Fibroblast of villous mesenchyme (primary cell): Measurements from ENCODE around the gene NPHS2. TPM values are rescaled to one million over a fixed set of nuclear protein-coding genes. Genes with fewer than 3 reads are reported as not detected.
"Not testable (repeated sequence)": the region's sequence is repeated elsewhere in the genome, so short reads cannot be mapped to it uniquely, and the experiment has no call there.

Experiments used
- DNase-seq: peaks from one replicate; pipeline ENCODE4 v3.0.0-alpha.2; 2010; ENCODE audit warnings: low read depth
- H3K4me3 ChIP-seq: 2 replicates; pipeline ENCODE4 v1.5.1; 2011; ENCODE audit warnings: low read depth, mild to moderate bottlenecking, low read length
- total RNA-seq: library from RNA; depleted of rRNA; stranded (reverse); fragments of >200 nt; gene quantifications from 2 replicates; pipeline ENCODE4 v1.2.3, GENCODE V29; 2012
- TF ChIP-seq, protein P1 (sequence below): IDR thresholded peaks from 2 replicates; pipeline ENCODE4 v1.5.1; 2012; ENCODE audit warnings: low read depth, mild to moderate bottlenecking, low read length; ENCODE audit not compliant: insufficient read depth

The NPHS2 gene
- total RNA-seq, 1 donor = not detected

DNA sequence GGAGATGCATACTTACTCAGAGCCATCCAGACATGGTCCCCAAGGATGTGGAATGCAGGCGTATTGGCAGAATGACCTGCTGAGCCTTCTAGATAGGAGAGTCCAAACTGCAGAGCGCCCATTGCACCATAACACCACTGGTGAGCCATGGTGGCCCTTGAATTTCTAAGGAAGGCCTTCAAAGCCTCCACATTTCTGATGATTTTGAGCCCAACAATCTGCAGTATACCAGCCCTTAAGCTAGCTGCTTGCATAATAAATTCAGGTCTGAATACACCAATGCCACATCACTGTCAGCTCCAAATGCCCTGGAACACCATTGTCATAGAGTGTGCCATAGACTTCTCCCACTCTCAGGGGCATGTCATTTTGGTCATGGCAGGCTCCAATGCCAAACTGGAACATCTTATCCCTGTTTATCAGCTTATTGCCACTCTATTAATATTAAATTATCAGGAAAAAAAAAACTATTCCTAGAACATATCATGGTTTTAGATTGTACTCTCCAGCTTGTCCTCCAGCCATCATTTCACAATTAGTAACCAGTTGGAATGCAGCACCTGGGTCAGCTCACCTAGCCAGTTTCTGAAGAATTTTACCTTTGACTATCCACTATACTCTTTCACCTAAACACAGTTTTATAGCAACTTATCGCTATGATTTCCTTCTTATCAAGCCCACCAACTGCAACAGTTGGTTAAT is 26.9 kb downstream of the NPHS2 start:
- no peak for DNase-seq
- H3K4me3 ChIP-seq = no peak overlapping the region
- TF ChIP-seq, protein P1, sequence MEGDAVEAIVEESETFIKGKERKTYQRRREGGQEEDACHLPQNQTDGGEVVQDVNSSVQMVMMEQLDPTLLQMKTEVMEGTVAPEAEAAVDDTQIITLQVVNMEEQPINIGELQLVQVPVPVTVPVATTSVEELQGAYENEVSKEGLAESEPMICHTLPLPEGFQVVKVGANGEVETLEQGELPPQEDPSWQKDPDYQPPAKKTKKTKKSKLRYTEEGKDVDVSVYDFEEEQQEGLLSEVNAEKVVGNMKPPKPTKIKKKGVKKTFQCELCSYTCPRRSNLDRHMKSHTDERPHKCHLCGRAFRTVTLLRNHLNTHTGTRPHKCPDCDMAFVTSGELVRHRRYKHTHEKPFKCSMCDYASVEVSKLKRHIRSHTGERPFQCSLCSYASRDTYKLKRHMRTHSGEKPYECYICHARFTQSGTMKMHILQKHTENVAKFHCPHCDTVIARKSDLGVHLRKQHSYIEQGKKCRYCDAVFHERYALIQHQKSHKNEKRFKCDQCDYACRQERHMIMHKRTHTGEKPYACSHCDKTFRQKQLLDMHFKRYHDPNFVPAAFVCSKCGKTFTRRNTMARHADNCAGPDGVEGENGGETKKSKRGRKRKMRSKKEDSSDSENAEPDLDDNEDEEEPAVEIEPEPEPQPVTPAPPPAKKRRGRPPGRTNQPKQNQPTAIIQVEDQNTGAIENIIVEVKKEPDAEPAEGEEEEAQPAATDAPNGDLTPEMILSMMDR = no peak

DNA sequence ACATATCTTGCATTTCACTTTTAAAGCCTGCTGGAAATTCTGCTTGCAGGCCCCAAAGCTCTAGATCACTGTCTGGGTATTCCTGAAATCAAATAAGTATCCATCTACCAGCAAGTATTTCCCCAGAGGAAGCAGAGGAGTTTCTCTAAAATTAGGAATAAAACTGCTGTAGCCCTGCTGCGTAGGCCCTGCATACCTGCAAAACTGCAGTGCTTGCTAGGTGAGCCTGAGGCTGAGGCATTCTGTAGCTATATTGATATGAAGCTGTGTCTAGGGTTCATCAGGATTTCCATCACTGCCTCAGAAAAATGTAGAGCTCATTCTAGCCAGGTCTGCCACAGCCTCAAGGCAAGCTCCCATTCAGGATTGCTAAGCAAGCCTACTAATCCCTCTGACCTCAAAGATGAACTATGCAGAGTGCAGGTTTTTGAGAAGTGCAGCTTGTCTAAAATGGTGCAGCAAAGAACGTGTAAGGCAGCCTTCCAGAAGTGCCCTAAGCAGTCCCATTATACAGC is 28.7 kb downstream of the NPHS2 start:
- no peak for DNase-seq
- H3K4me3 ChIP-seq = no peak overlapping the region
- TF ChIP-seq, protein P1 = no peak

DNA sequence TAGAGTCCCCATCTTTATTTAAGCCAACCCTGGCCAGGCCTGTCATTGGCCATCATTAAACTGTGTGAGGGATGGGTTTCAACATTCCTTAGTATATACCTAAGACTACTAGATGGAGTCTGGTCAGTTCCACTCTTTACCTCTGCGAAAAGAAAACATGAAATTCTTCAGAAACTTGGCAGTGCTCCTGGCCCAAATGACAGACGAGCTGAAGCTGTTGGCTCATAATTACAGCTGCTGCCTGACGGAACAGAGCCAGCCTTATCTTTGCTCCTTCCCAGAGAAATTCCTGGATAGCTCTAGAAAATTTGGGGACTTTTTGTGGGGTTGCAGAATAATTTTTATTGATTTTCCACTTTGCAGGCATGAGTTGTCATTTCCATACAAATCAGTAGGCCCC is 30.4 kb downstream of the NPHS2 start:
- no peak for DNase-seq
- no peak overlapping the region for H3K4me3 ChIP-seq
- TF ChIP-seq, protein P1 = no peak

DNA sequence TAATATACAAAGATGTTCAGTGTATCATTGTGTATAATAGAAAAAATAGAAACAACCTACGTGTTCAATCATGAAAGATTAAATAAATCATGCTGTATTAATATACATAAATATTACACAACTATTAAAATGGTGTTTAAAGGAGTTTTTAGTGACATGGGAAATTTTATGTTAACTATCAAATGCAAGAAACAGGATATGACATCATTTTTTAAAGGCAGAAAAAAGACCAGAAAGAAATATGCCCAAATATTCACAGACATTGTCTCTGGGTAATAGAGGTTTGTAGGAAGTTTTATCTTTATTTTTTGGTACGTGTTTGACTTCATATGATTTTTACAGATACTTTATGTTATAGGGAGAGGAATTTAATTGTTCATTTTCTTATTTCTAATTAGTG is 34.0 kb downstream of the NPHS2 start:
- no peak for DNase-seq
- TF ChIP-seq, protein P1 = no peak
- H3K4me3 ChIP-seq = no peak overlapping the region

DNA sequence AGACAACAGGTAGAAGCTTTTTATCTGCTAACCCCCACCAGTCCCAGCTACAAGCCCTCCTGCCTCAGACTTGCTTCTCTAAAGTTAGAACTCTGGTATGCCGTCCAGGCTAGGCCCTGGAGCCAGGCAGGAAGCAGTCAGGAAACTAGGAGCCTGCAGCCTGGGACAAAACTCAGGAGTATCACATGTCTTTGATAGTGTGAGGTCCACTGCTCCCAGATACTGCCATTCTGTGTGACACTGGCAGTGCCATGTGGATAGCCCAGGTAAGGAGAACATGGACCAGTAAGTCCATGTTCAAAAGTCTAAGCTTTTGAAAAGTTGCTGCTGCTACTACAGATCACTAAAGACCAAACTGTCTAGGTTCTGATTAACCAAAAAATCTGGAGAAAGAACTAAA is 45.4 kb downstream of the NPHS2 start:
- DNase-seq = no peak
- TF ChIP-seq, protein P1 = no peak
- H3K4me3 ChIP-seq = no peak overlapping the region

DNA sequence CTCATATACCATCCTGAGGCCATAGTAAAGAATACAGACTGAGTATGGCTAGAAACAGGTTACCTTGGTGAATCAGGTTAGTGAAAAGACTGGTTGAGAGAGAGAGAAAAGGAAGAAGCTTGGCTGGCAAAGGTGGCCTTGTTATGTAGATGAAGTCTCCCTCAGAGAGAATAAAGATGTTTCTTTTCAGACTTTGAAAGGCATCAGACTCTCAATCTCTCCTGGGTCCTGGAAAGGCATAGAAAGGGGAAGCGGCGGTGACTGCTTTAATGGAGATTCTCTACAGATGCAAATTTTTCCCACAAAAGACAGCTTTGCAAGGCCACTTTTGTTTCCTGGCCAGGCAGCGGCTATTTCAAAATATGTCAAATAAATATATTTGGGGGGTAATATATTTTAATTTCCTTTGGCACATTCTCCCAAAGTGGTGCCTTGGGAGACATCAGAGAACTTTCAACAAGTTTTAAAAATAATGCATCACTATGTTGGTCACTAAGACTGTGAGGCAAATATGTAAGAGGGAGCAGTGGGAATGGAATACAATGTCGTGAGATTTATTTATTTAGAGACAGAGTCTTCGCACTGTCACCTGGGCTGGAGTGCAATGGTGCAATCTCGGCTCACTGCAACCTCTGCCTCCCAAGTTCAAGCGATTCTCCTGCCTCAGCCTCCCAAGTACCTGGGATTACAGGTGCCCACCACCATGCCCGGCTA is 46.1 kb downstream of the NPHS2 start:
- no peak for DNase-seq
- no peak overlapping the region for H3K4me3 ChIP-seq
- TF ChIP-seq, protein P1 = no peak

DNA sequence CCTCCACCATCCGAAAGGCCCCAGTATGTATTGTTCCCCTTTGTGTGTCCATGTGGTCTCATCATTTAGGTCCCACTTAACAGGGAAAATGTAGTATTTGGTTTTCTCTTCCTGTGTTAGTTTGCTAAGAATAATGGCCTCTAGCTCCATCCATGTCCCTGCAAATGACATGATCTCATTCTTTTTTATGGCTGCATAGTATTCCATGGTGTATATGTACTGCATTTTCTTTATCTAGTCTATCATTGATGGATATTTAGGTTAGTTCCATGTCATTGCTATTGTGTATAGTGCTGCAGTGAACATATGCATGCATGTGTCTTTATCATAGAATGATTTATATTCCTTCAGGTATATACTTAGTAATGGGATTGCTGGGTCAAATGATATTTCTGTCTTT is 57.2 kb downstream of the NPHS2 start:
- not testable (repeated sequence) for DNase-seq

More for the DNA sequence above, 57.2 kb downstream of the NPHS2 start:
- not testable (repeated sequence) for H3K4me3 ChIP-seq
